ENCODE results near the gene GNG12. TPM values are rescaled to one million over a fixed set of nuclear protein-coding genes. Genes with fewer than 3 reads are reported as not detected.

The GNG12 gene
- total RNA-seq, 1 donor from 2014 or later, result 0.08 TPM

- peaks cover 29% of the 10 kb centered on the region for H3K36me3 Mint-ChIP-seq (ENCODE audit: low read depth)
- peak overlapping the region; percentile 60 for H3K4me3 Mint-ChIP-seq
- H3K27me3 Mint-ChIP-seq (ENCODE audit: insufficient read depth), result no peaks in the 10 kb centered on the region
- H3K9me3 Mint-ChIP-seq, result no peaks in the 10 kb centered on the region
- DNase-seq (ENCODE audit: low spot score), result no peak
- intact Hi-C loops (cut with micrococcal nuclease), result loop anchor here (10.0 kb wide), 4 partner anchors 914 to 1414 kb away; no protein-coding TSS in a partner anchor
- H3K27ac Mint-ChIP-seq, result no peak overlapping the region
- peaks cover 32% of the 10 kb centered on the region for H3K4me1 Mint-ChIP-seq (ENCODE audit: low read depth)
Observed at GRCh38 chr1:67688526-67689219, 144.6 kb downstream of the GNG12 start.

- Mint-ChIP-seq H3K36me3 (ENCODE audit: low read depth) (peaks cover 29% of the 10 kb centered on the region), H3K27ac (no peak overlapping the region), H3K27me3 (ENCODE audit: insufficient read depth) (no peaks in the 10 kb centered on the region), H3K4me1 (ENCODE audit: low read depth) (peaks cover 42% of the 10 kb centered on the region), H3K4me3 (peak overlapping the region; percentile 49), H3K9me3 (no peaks in the 10 kb centered on the region)
- intact Hi-C loops (cut with micrococcal nuclease), result loop anchor here (10.0 kb wide), 4 partner anchors 913 to 1413 kb away; no protein-coding TSS in a partner anchor
- DNase-seq (ENCODE audit: low spot score), result no peak
Observed at GRCh38 chr1:67687649-67688048, 145.6 kb downstream of the GNG12 start.

- intact Hi-C loops (cut with micrococcal nuclease), result loop anchor here (10.0 kb wide), 4 partner anchors 912 to 1412 kb away; no protein-coding TSS in a partner anchor
- H3K27me3 Mint-ChIP-seq (ENCODE audit: insufficient read depth), result no peaks in the 10 kb centered on the region
- peaks cover 29% of the 10 kb centered on the region for H3K36me3 Mint-ChIP-seq (ENCODE audit: low read depth)
- H3K27ac Mint-ChIP-seq, result peak overlapping the region; percentile 13
- H3K4me3 Mint-ChIP-seq, result peak overlapping the region; percentile 91
- H3K4me1 Mint-ChIP-seq (ENCODE audit: low read depth), result peaks cover 45% of the 10 kb centered on the region
- no peaks in the 10 kb centered on the region for H3K9me3 Mint-ChIP-seq
- no peak for DNase-seq (ENCODE audit: low spot score)
Observed at GRCh38 chr1:67687198-67687545, 146.1 kb downstream of the GNG12 start.

- intact Hi-C loops (cut with micrococcal nuclease), result loop anchor here (1.0 to 10.0 kb wide), 5 partner anchors 74 to 1412 kb away; no protein-coding TSS in a partner anchor
- H3K27ac Mint-ChIP-seq, result peak overlapping the region; percentile 99
- peak; percentile 53 for DNase-seq (ENCODE audit: low spot score)
- H3K27me3 Mint-ChIP-seq (ENCODE audit: insufficient read depth), result no peaks in the 10 kb centered on the region
- peak overlapping the region; percentile 91 for H3K4me3 Mint-ChIP-seq
- peaks cover 45% of the 10 kb centered on the region for H3K4me1 Mint-ChIP-seq (ENCODE audit: low read depth)
- H3K36me3 Mint-ChIP-seq (ENCODE audit: low read depth), result peaks cover 27% of the 10 kb centered on the region
- H3K9me3 Mint-ChIP-seq, result no peaks in the 10 kb centered on the region
Observed at GRCh38 chr1:67686267-67687197, 146.7 kb downstream of the GNG12 start.

GRCh38 chr1:67685558-67686266 lies 147.6 kb downstream of the GNG12 start:
- Mint-ChIP-seq H3K4me3 (peak overlapping the region; percentile 91), H3K27ac (peak overlapping the region; percentile 99), H3K9me3 (no peaks in the 10 kb centered on the region), H3K4me1 (ENCODE audit: low read depth) (peaks cover 45% of the 10 kb centered on the region), H3K27me3 (ENCODE audit: insufficient read depth) (no peaks in the 10 kb centered on the region), H3K36me3 (ENCODE audit: low read depth) (peaks cover 27% of the 10 kb centered on the region)
- peak; percentile 54 for DNase-seq (ENCODE audit: low spot score)
- intact Hi-C loops (cut with micrococcal nuclease), result loop anchor here (1.0 to 10.0 kb wide), 9 partner anchors 15 to 1411 kb away; partner anchors contain the start of gene SLC35D1

GRCh38 chr1:67685067-67685557 lies 148.2 kb downstream of the GNG12 start, which contains the start of gene GADD45A:
Gene GADD45A, plus strand, starts transcription at chr1:67685201. Its CDS starts 294 bp downstream, at chr1:67685495.
- Mint-ChIP-seq H3K36me3 (ENCODE audit: low read depth) (peaks cover 28% of the 10 kb centered on the region), H3K4me1 (ENCODE audit: low read depth) (peaks cover 45% of the 10 kb centered on the region)

GRCh38 chr1:67684526-67685066 lies 148.7 kb downstream of the GNG12 start:
- no peaks in the 10 kb centered on the region for H3K27me3 Mint-ChIP-seq (ENCODE audit: insufficient read depth)
- no peak for DNase-seq (ENCODE audit: low spot score)
- H3K9me3 Mint-ChIP-seq, result no peaks in the 10 kb centered on the region
- peak overlapping the region; percentile 99 for H3K27ac Mint-ChIP-seq
- peaks cover 28% of the 10 kb centered on the region for H3K36me3 Mint-ChIP-seq (ENCODE audit: low read depth)
- peak overlapping the region; percentile 91 for H3K4me3 Mint-ChIP-seq
- peaks cover 45% of the 10 kb centered on the region for H3K4me1 Mint-ChIP-seq (ENCODE audit: low read depth)
- intact Hi-C loops (cut with micrococcal nuclease), result loop anchor here (1.0 to 10.0 kb wide), 17 partner anchors 10 to 1872 kb away; partner anchors contain the start of genes SERBP1 and SLC35D1

More at GRCh38 chr1:67685067-67685557, 148.2 kb downstream of the GNG12 start, which contains the start of gene GADD45A:
- Mint-ChIP-seq H3K27me3 (ENCODE audit: insufficient read depth) (no peaks in the 10 kb centered on the region), H3K27ac (peak within 1 kb of the TSS; percentile 99), H3K9me3 (no peaks in the 10 kb centered on the region), H3K4me3 (peak within 1 kb of the TSS; percentile 91)
- DNase-seq (ENCODE audit: low spot score), result peak; percentile 96
- intact Hi-C loops (cut with micrococcal nuclease), result loop anchor here (1.0 to 10.0 kb wide), 8 partner anchors 16 to 1410 kb away; partner anchors contain the start of gene SLC35D1

- Mint-ChIP-seq H3K27me3 (ENCODE audit: insufficient read depth) (no peaks in the 10 kb centered on the region), H3K9me3 (no peaks in the 10 kb centered on the region), H3K4me3 (peak overlapping the region; percentile 91), H3K36me3 (ENCODE audit: low read depth) (peaks cover 22% of the 10 kb centered on the region), H3K27ac (peak overlapping the region; percentile 99), H3K4me1 (ENCODE audit: low read depth) (peaks cover 38% of the 10 kb centered on the region)
- intact Hi-C loops (cut with micrococcal nuclease), result loop anchor here (1.0 to 10.0 kb wide), 16 partner anchors 10 to 1872 kb away; partner anchors contain the start of genes SERBP1 and SLC35D1
- DNase-seq (ENCODE audit: low spot score), result peak; percentile 13
Observed at GRCh38 chr1:67683766-67684525, 149.3 kb downstream of the GNG12 start.

GRCh38 chr1:67683316-67683715 lies 150.0 kb downstream of the GNG12 start:
- no peak for DNase-seq (ENCODE audit: low spot score)
- H3K36me3 Mint-ChIP-seq (ENCODE audit: low read depth), result peaks cover 15% of the 10 kb centered on the region
- H3K4me3 Mint-ChIP-seq, result peak overlapping the region; percentile 23
- peaks cover 32% of the 10 kb centered on the region for H3K4me1 Mint-ChIP-seq (ENCODE audit: low read depth)
- H3K9me3 Mint-ChIP-seq, result no peaks in the 10 kb centered on the region
- no peaks in the 10 kb centered on the region for H3K27me3 Mint-ChIP-seq (ENCODE audit: insufficient read depth)
- intact Hi-C loops (cut with micrococcal nuclease), result loop anchor here (5.0 to 10.0 kb wide), 5 partner anchors 909 to 1871 kb away; no protein-coding TSS in a partner anchor
- peak overlapping the region; percentile 99 for H3K27ac Mint-ChIP-seq

GRCh38 chr1:67682659-67683197 lies 150.5 kb downstream of the GNG12 start:
- H3K4me1 Mint-ChIP-seq (ENCODE audit: low read depth), result peaks cover 30% of the 10 kb centered on the region
- no peak overlapping the region for H3K27ac Mint-ChIP-seq
- no peak for DNase-seq (ENCODE audit: low spot score)
- H3K27me3 Mint-ChIP-seq (ENCODE audit: insufficient read depth), result no peaks in the 10 kb centered on the region
- H3K9me3 Mint-ChIP-seq, result no peaks in the 10 kb centered on the region
- H3K4me3 Mint-ChIP-seq, result no peak overlapping the region
- H3K36me3 Mint-ChIP-seq (ENCODE audit: low read depth), result peaks cover 12% of the 10 kb centered on the region
- intact Hi-C loops (cut with micrococcal nuclease), result loop anchor here (5.0 to 10.0 kb wide), 5 partner anchors 908 to 1870 kb away; no protein-coding TSS in a partner anchor

GRCh38 chr1:67680486-67680885 lies 152.8 kb downstream of the GNG12 start:
- H3K9me3 Mint-ChIP-seq, result no peaks in the 10 kb centered on the region
- H3K27me3 Mint-ChIP-seq (ENCODE audit: insufficient read depth), result no peaks in the 10 kb centered on the region
- peaks cover 3% of the 10 kb centered on the region for H3K36me3 Mint-ChIP-seq (ENCODE audit: low read depth)
- H3K4me3 Mint-ChIP-seq, result no peak overlapping the region
- no peak overlapping the region for H3K27ac Mint-ChIP-seq
- no peak for DNase-seq (ENCODE audit: low spot score)
- H3K4me1 Mint-ChIP-seq (ENCODE audit: low read depth), result peaks cover 27% of the 10 kb centered on the region
- intact Hi-C loops (cut with micrococcal nuclease), result loop anchor here (5.0 to 10.0 kb wide), 5 partner anchors 906 to 1868 kb away; no protein-coding TSS in a partner anchor
